H9 (cell line): Measurements from ENCODE around the gene SEC61A1. TPM values are rescaled to one million over a fixed set of nuclear protein-coding genes. Genes with fewer than 3 reads are reported as not detected.

Experiments
- DNase-seq: peaks from one replicate; pipeline ENCODE4 v3.0.0-alpha.2; 2017
- H2AFZ ChIP-seq: one replicate; pipeline ENCODE4 v1.6.1; 2013; ENCODE audit warnings: mild to moderate bottlenecking, low read length, control low read depth, moderate library complexity
- H2AK5ac ChIP-seq: 2 replicates; pipeline ENCODE4 v1.6.1; 2013; ENCODE audit warnings: low read length, control low read depth, mixed read lengths; ENCODE audit not compliant: insufficient read length
- H2BK120ac ChIP-seq: one replicate; pipeline ENCODE4 v1.6.1; 2013; ENCODE audit warnings: low read depth, mild to moderate bottlenecking, low read length, control low read depth, inconsistent platforms; ENCODE audit not compliant: poor library complexity, severe bottlenecking
- H2BK12ac ChIP-seq: 2 replicates; pipeline ENCODE4 v1.6.1; 2013; ENCODE audit warnings: low read length, control low read depth, mixed read lengths, low read depth; ENCODE audit not compliant: insufficient read length
- H2BK15ac ChIP-seq: 2 replicates; pipeline ENCODE4 v1.6.1; 2013; ENCODE audit warnings: low read depth, low read length, control low read depth
- H2BK20ac ChIP-seq: one replicate; pipeline ENCODE4 v1.6.1; 2013; ENCODE audit warnings: low read depth, mild to moderate bottlenecking, low read length, control low read depth, inconsistent platforms; ENCODE audit not compliant: poor library complexity, severe bottlenecking
- H2BK5ac ChIP-seq: 2 replicates; pipeline ENCODE4 v1.6.1; 2013; ENCODE audit warnings: low read length, control low read depth, mixed read lengths; ENCODE audit not compliant: insufficient read length
- H3K14ac ChIP-seq: 2 replicates; pipeline ENCODE4 v1.6.1; 2013; ENCODE audit warnings: low read length, control low read depth; ENCODE audit not compliant: insufficient read depth
- H3K18ac ChIP-seq: 2 replicates; pipeline ENCODE4 v1.6.1; 2013; ENCODE audit warnings: low read depth, mild to moderate bottlenecking, mixed read lengths, low read length, control low read depth; ENCODE audit not compliant: insufficient read length
- H3K23ac ChIP-seq: 2 replicates; pipeline ENCODE4 v1.6.1; 2013; ENCODE audit warnings: low read length, control low read depth, mixed read lengths, low read depth; ENCODE audit not compliant: insufficient read length
- H3K23me2 ChIP-seq: 2 replicates; pipeline ENCODE4 v1.6.1; 2013; ENCODE audit warnings: low read depth, mild to moderate bottlenecking, mixed read lengths, low read length, control low read depth; ENCODE audit not compliant: insufficient read length, poor library complexity, severe bottlenecking
- H3K27ac ChIP-seq: 2 replicates; pipeline ENCODE4 v1.5.1; 2013; ENCODE audit warnings: low read length, control low read depth, mixed read lengths, low read depth; ENCODE audit not compliant: insufficient read length
- H3K27me3 ChIP-seq: 2 replicates; pipeline ENCODE4 v1.6.1; 2013; ENCODE audit warnings: low read length, control low read depth, inconsistent platforms; ENCODE audit not compliant: insufficient read depth
- H3K4ac ChIP-seq: 2 replicates; pipeline ENCODE4 v1.6.1; 2013; ENCODE audit warnings: low read depth, mild to moderate bottlenecking, control low read depth, inconsistent platforms, low read length, moderate library complexity
- H3K4me1 ChIP-seq: 2 replicates; pipeline ENCODE4 v1.6.1; 2013; ENCODE audit warnings: low read length, control low read depth, inconsistent platforms; ENCODE audit not compliant: insufficient read depth
- H3K4me2 ChIP-seq: 2 replicates; pipeline ENCODE4 v1.6.1; 2013; ENCODE audit warnings: low read length, control low read depth, mixed read lengths; ENCODE audit not compliant: insufficient read length, insufficient read depth
- H3K56ac ChIP-seq: 2 replicates; pipeline ENCODE4 v1.6.1; 2013; ENCODE audit warnings: low read depth, mild to moderate bottlenecking, mixed read lengths, low read length, control low read depth; ENCODE audit not compliant: insufficient read length
- H3K79me1 ChIP-seq: 2 replicates; pipeline ENCODE4 v1.6.1; 2013; ENCODE audit warnings: low read depth, mild to moderate bottlenecking, moderate library complexity, low read length, control low read depth, inconsistent platforms; ENCODE audit not compliant: insufficient read depth, poor library complexity, severe bottlenecking
- H3K79me2 ChIP-seq: 2 replicates; pipeline ENCODE4 v1.6.1; 2013; ENCODE audit warnings: low read length, control low read depth, inconsistent platforms; ENCODE audit not compliant: insufficient read depth
- H3K9ac ChIP-seq: 2 replicates; pipeline ENCODE4 v1.6.1; 2013; ENCODE audit warnings: low read length, control low read depth, mixed read lengths; ENCODE audit not compliant: insufficient read length; ENCODE audit errors: extremely low read depth
- H3K9me3 ChIP-seq: one replicate; pipeline ENCODE4 v1.6.1; 2013; ENCODE audit warnings: low read depth, low read length, inconsistent platforms; ENCODE audit not compliant: control insufficient read depth
- H3T11ph ChIP-seq: one replicate; pipeline ENCODE4 v1.6.1; 2013; ENCODE audit warnings: mild to moderate bottlenecking, low read length, control low read depth, inconsistent platforms
- H4K20me1 ChIP-seq: one replicate; pipeline ENCODE4 v1.6.1; 2013; ENCODE audit not compliant: control insufficient read depth, insufficient read length, insufficient read depth
- H4K5ac ChIP-seq: 2 replicates; pipeline ENCODE4 v1.6.1; 2013; ENCODE audit warnings: low read depth, mild to moderate bottlenecking, mixed read lengths, low read length, control low read depth; ENCODE audit not compliant: insufficient read length
- H4K8ac ChIP-seq: replicated peaks from 2 replicates; pipeline ENCODE4 v1.6.1; 2013; ENCODE audit warnings: low read length, control low read depth, mixed read lengths, low read depth; ENCODE audit not compliant: insufficient read length
- H4K91ac ChIP-seq: 2 replicates; pipeline ENCODE4 v1.6.1; 2013; ENCODE audit warnings: low read depth, mild to moderate bottlenecking, moderate library complexity, mixed read lengths, low read length, control low read depth; ENCODE audit not compliant: insufficient read length
- H3K27ac Mint-ChIP-seq, 3 experiments: 2 replicates in 2 of 3; 3 replicates in 1 of 3; pipeline ENCODE4 v1.8.0; 2020 to 2021; ENCODE audit warnings: mixed read lengths in 3 of 3, mild to moderate bottlenecking in 1 of 3, moderate library complexity in 1 of 3
- H3K27me3 Mint-ChIP-seq: 2 replicates; pipeline ENCODE4 v1.8.0; 2021; ENCODE audit warnings: low read depth, mild to moderate bottlenecking, moderate library complexity, mixed read lengths
- H3K36me3 Mint-ChIP-seq, 3 experiments: 2 replicates in 2 of 3; 3 replicates in 1 of 3; pipeline ENCODE4 v1.8.0; 2020 to 2021; ENCODE audit warnings: low read depth in 3 of 3, mixed read lengths in 3 of 3; ENCODE audit not compliant: insufficient read depth in 1 of 3
- H3K4me1 Mint-ChIP-seq, 2 experiments: 2 replicates each; pipeline ENCODE4 v1.8.0; 2020; ENCODE audit warnings: mixed read lengths in 2 of 2
- H3K4me3 Mint-ChIP-seq, 2 experiments: 2 replicates in 1 of 2; 3 replicates in 1 of 2; pipeline ENCODE4 v1.8.0; 2020 to 2021; ENCODE audit warnings: mild to moderate bottlenecking in 2 of 2, mixed read lengths in 2 of 2, moderate library complexity in 1 of 2
- H3K9me3 Mint-ChIP-seq, 2 experiments: 2 replicates in 1 of 2; 3 replicates in 1 of 2; pipeline ENCODE4 v1.8.0; 2020; ENCODE audit warnings: mild to moderate bottlenecking in 2 of 2, mixed read lengths in 2 of 2, moderate library complexity in 1 of 2
- WGBS: extraction: QIAGEN DNeasy Blood & Tissue Kit; methylation state at CpG from one replicate; pipeline ENCODE4 v1.1.7; 2013; ENCODE audit warnings: missing lambda C conversion rate, low lambda C conversion rate, mixed read lengths; ENCODE audit not compliant: insufficient read length; ENCODE audit errors: extremely low coverage; 5-methylcytosine and 5-hydroxymethylcytosine counted together
- total RNA-seq: library from RNA; stranded (reverse); gene quantifications from 2 replicates; pipeline ENCODE4 v1.2.1, GENCODE V29; 2021
- TF ChIP-seq, protein P1 (sequence below): fragments of 200-600 bp; sonication (generic); conservative IDR thresholded peaks from 3 replicates; pipeline ENCODE4 v1.8.0; 2021; ENCODE audit warnings: antibody characterized with exemption, mild to moderate bottlenecking

Gene SEC61A1
- total RNA-seq, 1 experiment from 2014 or later: 146 TPM

- Mint-ChIP-seq H3K27me3 (peaks cover 14% of the 10 kb centered on the region), H3K4me1 (peaks cover 9 to 13% of the 10 kb centered on the region in 2 experiments), H3K4me3 (no peak overlapping the region), H3K27ac (no peak overlapping the region), H3K36me3 (peaks cover 26 to 46% (median 31%) of the 10 kb centered on the region in 3 experiments; a peak in 6 of 7 replicates), H3K9me3 (no peaks in the 10 kb centered on the region)
- no peak overlapping the region for H2BK12ac ChIP-seq
- H3K79me1 ChIP-seq: no peaks in the 10 kb centered on the region
- no peaks in the 10 kb centered on the region for H3K27me3 ChIP-seq
- H3K79me2 ChIP-seq: no peaks in the 10 kb centered on the region
- no peak overlapping the region for H2BK5ac ChIP-seq
- no peak overlapping the region for H3K27ac ChIP-seq
- H4K8ac ChIP-seq: no peak overlapping the region
- H2AFZ ChIP-seq: no peak overlapping the region
- H3K4me1 ChIP-seq: peaks cover 6% of the 10 kb centered on the region; the same call in 1 of the 2 replicates
- no peak overlapping the region for H3K9ac ChIP-seq
- no peak overlapping the region for H3T11ph ChIP-seq
- H2BK120ac ChIP-seq: no peak overlapping the region
- no peak overlapping the region for H3K23ac ChIP-seq
- H2BK15ac ChIP-seq: no peak overlapping the region
- no peak overlapping the region for H4K5ac ChIP-seq
- no peak overlapping the region for H2BK20ac ChIP-seq
- no peak overlapping the region for H3K4me2 ChIP-seq
- H4K91ac ChIP-seq: no peak overlapping the region
- H3K18ac ChIP-seq: no peak overlapping the region
- H2AK5ac ChIP-seq: no peak overlapping the region
- no peak overlapping the region for H3K14ac ChIP-seq
- TF ChIP-seq, protein P1, sequence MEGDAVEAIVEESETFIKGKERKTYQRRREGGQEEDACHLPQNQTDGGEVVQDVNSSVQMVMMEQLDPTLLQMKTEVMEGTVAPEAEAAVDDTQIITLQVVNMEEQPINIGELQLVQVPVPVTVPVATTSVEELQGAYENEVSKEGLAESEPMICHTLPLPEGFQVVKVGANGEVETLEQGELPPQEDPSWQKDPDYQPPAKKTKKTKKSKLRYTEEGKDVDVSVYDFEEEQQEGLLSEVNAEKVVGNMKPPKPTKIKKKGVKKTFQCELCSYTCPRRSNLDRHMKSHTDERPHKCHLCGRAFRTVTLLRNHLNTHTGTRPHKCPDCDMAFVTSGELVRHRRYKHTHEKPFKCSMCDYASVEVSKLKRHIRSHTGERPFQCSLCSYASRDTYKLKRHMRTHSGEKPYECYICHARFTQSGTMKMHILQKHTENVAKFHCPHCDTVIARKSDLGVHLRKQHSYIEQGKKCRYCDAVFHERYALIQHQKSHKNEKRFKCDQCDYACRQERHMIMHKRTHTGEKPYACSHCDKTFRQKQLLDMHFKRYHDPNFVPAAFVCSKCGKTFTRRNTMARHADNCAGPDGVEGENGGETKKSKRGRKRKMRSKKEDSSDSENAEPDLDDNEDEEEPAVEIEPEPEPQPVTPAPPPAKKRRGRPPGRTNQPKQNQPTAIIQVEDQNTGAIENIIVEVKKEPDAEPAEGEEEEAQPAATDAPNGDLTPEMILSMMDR: no peak
- peaks cover 12% of the 10 kb centered on the region for H3K23me2 ChIP-seq
- no peak overlapping the region for H3K4ac ChIP-seq
- no peak for DNase-seq
- no peaks in the 10 kb centered on the region for H3K9me3 ChIP-seq
- no CpG with 5 or more reads among the region's 13 CpGs for WGBS
- no peaks in the 10 kb centered on the region for H4K20me1 ChIP-seq
- no peak overlapping the region for H3K56ac ChIP-seq
Measured at GRCh38 chr3:128072454-128073184, 20.4 kb downstream of the SEC61A1 start.
